NCI-H524 treated with DMSO at 0.1 percent for 48 hours (cell line): ENCODE data around the gene CYTH1.
"Not testable (repeated sequence)": the region's sequence is repeated elsewhere in the genome, so short reads cannot be mapped to it uniquely, and the experiment has no call there.

ENCODE experiments used
- DNase-seq: peaks from one replicate; lab custom pipeline; 2025; lab: John Stamatoyannopoulos, UW

CYTH1 gene

DNA sequence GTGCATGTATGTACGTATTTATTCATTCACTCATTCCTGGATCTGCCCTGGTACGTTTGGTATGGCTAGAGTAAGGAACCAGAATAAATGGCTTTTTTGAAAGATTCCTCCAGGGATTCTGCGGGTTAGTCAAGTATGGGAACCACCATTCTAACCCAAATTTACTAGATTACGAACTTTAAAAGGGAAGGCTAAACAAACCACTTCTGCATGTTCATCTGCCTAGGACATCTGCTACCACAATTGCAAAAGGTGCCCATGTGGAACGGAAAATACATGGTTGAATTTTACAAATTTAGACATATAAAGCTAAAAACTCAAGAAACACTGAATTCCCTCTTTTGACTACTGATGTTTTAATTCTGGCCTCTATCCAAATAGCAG, 22.1 kb downstream of the CYTH1 start:
- DNase-seq, result peak; percentile 42

- DNase-seq, result peak; percentile 30
Observed at GRCh38 chr17:78759203-78759968, 22.7 kb downstream of the CYTH1 start.

DNA sequence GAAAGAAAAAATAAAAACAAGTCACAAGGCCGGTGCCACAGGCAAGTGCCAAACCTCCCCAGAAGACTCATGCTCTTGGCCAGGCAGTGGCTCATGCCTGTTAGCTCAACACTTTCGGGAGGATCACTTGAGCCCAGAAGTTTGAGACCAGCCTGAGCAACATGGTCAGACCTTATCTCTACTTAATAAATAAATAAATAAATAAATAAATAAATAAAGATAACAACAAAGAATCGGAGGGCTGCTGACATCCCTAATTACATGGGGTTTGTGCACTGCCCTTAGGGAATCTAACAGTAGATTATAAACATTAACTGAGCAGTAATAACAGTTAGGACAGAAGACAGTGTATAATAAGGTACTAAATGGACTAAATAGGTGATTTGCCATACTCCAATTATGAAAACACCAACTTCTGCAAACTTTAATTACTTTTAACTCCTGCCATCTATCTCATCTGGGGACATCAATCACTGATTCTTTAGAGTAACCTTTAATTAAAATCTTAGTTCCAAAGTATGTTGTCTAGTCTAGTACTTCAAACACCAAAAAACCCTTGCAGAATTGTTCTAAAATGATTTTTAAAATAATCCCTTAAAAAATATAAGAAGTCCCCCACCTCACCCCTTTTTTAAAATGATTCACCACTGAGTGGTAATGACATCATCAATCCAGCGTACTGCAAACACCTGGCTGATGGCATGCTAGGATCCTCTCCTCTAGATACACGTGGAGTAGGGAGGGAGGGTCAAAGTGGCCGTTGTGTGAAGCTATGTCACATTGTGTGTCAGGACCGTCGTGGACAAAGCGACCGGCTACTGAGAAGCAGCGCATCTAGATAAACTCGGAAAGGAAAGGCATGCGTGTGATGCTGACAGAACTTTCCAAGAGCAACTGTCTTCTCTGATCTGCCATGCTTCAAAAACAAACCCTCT, 28.5 kb downstream of the CYTH1 start:
- no peak for DNase-seq

DNA sequence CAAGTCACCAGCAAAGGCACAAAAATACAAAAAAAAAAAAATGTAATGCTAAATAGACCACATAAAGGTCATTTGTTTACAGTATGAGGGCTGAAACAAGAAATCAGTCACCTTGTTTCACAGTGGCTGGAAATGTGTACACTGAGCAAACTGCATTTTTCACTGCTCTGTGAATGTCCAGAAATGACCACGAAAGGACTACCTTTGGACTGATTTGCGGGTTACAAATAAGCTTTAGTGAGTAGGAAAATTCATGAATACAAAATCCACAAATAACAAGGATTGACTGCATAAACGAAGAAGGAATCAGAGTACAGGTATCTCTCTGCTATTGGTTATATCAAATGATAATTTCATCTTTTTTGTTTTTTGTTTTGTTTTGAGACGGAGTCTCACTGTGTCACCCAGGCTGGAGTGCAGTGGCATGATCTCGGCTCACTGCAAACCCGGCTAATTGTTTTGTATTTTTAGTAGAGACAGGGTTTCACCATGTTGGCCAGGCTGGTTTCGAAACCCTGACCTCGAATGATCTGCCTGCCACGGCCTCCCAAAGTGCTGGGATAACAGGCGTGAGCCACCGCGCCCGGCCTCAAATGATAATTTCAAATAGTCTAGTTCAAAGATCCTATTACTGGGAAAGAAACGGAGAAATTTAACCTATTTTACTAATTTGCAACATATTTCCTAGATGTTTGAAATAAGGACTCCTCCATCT, 30.5 kb downstream of the CYTH1 start:
- no peak for DNase-seq

DNA sequence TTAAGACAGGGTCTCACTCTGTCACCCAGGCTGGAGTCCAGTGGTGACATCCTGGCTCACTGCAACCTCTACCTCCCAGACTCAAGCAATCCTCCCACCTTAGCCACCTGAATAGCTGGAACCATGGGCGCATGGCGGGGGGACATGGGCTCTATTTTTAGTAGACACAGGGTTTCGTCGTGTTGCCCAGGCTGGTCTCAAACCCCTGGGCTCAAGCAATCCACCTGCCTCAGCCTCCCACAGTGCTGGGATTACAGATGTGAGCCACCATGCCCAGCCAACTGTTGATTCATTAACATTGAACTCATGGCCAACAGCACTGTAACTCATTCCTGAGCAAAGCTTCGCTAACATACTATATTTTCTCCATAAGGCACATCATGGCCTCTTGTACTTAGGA, 31.1 kb downstream of the CYTH1 start:
- DNase-seq, result not testable (repeated sequence)

GRCh38 chr17:78748730-78749317, 33.2 kb downstream of the CYTH1 start:
- DNase-seq, result no peak

DNA sequence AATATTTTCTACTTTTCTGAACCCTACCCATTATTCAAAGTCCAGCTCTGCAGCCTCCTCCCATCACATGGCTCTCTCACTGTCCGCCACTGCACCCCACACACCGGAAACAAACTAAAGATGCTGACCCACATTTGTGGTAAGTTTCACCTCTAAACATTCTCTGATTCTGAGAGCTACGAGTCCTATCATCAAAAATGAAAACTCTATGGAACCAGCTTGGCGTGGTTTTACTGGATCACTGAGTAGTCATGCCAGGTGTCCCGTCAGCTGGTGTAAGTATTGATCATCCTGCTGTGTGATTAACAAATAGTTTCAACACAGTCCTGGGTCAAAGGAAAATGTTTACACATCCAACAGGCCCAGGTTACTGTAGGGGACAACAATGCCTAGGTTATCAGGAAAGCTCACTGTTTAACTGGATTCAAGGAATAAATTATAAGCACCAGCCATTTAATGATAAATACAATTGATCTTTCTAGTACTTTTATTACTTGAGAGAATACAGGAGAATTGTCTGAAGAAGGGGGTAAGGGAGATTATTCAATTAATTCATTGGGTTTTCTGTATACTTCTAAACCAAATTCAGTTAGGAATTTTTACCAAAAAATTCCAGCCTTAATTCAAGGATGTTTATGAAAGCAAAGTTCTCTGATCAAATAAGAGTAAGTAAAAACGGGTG, 33.9 kb downstream of the CYTH1 start:
- no peak for DNase-seq

GRCh38 chr17:78747488-78747887, 34.6 kb downstream of the CYTH1 start:
- DNase-seq, result no peak

DNA sequence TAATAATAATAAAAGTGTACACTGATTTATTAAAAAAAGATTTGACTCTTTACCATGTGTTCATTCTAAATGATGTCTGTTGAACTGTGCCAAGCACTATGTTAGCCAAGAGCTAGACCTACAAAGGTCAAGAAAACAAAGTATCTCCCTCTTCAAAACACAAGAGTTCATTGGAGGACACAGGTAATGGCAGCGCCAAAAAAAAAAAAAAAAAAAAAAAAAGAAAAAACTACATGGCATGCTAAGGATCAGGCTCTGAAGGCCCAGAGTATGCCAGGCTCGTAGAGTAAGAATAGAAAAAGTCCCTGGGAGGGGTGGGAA, 35.2 kb downstream of the CYTH1 start:
- no peak for DNase-seq

- DNase-seq, result no peak
Observed at GRCh38 chr17:78746263-78746948, 35.7 kb downstream of the CYTH1 start.

- DNase-seq, result no peak
Observed at GRCh38 chr17:78745407-78746088, 36.5 kb downstream of the CYTH1 start.

- no peak for DNase-seq
Observed at GRCh38 chr17:78742901-78743300, 39.2 kb downstream of the CYTH1 start.

DNA sequence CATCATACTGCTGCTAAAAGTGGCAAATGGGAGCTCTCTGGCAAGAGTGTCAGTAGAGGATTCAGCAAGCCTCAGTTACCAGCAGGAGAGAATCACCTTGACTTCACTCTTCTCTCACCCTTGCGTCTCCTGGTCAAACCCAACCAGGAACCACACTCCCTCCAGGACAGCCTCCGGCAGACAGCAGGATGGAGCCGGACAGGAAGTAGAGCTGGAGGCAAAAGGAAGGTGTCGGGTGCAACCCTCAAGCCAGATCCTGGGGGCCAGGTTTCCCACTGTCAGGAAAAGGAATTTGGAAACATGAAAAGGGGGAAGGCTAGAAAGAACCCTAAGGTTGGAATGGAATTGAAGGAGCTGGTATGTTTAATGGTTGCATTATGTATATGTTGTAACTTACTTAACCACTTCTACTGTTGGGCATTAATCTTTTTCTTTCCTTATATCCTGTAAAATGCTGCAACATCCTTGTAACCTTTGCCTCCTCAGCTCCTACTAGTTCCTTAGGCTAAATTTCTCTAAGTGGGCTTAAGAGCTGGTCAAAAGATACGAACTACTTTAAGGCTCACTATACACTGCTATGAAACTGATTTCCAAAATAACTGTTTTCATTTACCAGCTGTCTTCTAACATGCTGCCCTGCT, 40.3 kb downstream of the CYTH1 start:
- no peak for DNase-seq

DNA sequence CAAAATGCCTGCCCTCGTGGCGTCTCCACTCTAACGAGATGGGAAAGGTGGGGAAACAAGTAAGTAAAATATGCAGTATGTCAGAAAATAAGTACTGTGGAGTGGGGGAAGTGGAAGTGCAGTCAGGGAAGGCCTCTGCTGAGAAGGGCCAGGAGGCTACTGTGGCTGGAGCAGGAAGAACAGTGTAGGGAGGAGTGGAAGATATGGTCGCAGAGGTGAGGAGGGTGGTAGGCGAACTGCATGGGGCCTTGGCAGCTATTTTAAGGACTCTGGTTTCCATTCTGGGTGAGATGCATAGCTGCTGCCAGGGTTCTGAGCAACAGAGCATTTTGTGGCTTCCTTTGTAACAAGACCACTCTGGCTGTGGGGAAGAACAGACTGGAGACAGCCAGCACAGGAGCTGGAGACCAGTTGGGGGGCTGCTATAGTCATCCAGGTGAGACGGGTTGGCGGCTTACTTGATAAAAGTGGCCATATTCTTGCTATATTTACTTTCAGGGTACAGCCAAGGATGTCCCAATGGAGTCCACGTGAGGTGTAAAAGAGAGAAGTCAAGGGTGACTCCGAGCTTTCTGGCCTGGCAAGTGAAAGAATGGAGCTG, 42.6 kb downstream of the CYTH1 start:
- no peak for DNase-seq

DNA sequence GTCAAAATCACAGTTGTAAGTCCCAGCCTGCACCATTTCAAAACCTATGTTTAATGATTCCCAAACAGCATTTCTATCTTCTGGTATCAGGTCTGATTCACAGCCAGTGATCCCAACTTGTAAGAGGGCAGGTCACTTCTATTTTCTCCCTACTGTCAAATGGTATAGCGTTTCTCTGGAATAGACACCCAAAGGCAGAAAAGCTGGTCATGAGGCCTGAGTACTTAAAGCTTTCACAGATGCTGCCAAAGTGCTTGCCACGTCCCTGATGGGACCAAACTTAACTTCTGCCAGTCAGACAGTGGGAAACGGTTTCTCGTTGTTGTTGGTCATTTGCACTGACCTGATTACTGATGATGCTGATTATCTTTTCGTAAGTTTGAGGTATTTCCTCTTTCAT, 43.4 kb downstream of the CYTH1 start:
- DNase-seq, result no peak

- no peak for DNase-seq
Observed at GRCh38 chr17:78738278-78738677, 43.8 kb downstream of the CYTH1 start.

DNA sequence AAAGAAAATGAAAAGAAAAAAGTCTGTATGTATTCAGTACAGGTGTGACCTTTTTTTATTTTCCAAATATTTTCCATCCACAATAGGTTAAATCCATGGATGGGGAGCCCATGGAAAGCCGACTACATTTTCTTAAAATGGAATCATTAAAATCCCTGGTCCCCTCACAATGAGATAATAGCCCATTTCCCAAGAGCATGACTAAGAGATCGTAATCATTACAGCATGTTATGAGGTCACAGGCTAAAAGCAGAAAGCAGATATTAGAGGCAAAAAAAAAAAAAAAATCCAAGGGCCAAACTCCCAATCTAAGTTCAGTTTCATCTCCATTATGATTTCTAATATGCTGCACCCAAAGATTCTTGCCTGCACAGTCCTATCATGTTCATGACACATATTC, 44.7 kb downstream of the CYTH1 start:
- no peak for DNase-seq

- peak; percentile 98 for DNase-seq
Observed at GRCh38 chr17:78736526-78737079, 45.5 kb downstream of the CYTH1 start.

GRCh38 chr17:78735832-78736525, 46.1 kb downstream of the CYTH1 start:
- no peak for DNase-seq
